ENCODE measurements around the gene PCGF1. TPM values are rescaled to one million over a fixed set of nuclear protein-coding genes. Genes with fewer than 3 reads are reported as not detected.

The PCGF1 gene
- total RNA-seq, 2 donors from 2014 or later: 13.6 to 14.7 TPM

DNA sequence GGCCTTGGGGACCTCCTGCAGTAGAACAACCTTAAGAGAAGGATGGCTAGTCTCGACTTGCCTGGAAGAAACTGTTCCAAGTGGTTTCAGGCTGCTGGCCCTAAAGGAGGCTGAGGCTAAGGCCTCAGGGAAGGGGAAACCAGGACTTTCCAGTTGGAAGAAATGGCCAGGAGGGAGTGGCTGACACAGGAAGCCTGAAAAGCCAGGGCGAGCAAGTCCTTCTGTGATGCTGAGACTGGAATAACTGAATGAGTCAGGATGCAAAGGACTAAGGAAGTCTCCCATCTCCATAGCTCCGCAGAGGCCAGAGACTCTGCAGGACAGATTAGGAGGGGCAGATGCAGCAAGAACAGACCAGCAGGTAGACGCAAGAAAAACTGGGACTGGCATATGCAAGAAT is 29.6 kb upstream of the PCGF1 start:
- no peak for DNase-seq (ENCODE audit: low spot score)
- TF ChIP-seq POLR2AphosphoS5 (IDR thresholded peaks at IDR 0.05) (no peak), POLR2A (IDR thresholded peaks at IDR 0.05) (no peak)
- TF ChIP-seq, protein P1, sequence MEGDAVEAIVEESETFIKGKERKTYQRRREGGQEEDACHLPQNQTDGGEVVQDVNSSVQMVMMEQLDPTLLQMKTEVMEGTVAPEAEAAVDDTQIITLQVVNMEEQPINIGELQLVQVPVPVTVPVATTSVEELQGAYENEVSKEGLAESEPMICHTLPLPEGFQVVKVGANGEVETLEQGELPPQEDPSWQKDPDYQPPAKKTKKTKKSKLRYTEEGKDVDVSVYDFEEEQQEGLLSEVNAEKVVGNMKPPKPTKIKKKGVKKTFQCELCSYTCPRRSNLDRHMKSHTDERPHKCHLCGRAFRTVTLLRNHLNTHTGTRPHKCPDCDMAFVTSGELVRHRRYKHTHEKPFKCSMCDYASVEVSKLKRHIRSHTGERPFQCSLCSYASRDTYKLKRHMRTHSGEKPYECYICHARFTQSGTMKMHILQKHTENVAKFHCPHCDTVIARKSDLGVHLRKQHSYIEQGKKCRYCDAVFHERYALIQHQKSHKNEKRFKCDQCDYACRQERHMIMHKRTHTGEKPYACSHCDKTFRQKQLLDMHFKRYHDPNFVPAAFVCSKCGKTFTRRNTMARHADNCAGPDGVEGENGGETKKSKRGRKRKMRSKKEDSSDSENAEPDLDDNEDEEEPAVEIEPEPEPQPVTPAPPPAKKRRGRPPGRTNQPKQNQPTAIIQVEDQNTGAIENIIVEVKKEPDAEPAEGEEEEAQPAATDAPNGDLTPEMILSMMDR (IDR thresholded peaks at IDR 0.05): no peak
- Histone ChIP-seq H3K4me1 (replicated peaks) (no peaks in the 10 kb centered on the region), H3K27ac (no peak overlapping the region), H3K9me3 (no peaks in the 10 kb centered on the region), H3K36me3 (no peaks in the 10 kb centered on the region), H3K4me3 (no peak overlapping the region), H3K27me3 (replicated peaks; ENCODE audit: insufficient read depth) (no peaks in the 10 kb centered on the region)
- intact Hi-C loops (cut with DNase I): no loop called here
- 58% methylated on average over 4 of the region's 4 CpGs for WGBS

DNA sequence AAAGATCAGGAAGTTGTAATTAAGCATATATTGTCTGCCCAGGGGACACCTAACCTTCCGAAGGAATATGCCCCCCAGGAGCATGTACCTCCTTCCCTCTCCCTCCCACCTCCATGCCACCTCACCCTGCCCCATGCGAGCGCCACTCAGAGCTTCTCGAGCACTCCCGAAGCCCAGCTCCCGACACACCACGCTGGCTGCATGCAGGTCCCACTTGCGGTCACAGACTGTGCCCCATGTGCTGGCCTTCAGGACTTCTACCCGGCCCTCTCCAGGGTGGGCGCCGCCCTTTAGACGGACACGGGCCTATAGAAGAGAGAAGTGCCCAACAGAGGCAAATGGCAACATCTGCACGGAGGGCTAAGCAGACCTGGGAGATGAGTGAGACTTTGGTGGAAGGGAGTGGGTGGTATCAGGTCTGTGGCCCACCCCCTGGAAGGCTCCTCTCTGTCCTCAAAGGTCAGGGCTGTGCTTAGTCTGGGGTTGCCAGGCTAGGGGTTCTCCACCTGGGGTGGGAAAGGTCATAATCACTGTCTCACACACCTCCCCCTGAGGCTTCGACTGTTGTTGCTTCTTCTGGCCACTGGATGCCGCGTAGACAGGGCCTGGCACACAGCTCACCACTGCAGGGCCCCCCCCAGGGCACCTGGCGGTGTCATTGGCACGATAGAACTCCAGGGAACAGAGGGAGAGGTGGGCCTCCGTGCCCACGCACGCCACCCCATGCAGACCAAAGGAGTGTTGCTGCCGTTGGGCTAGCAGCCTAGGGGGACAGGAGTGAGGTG is 28.9 kb upstream of the PCGF1 start:
- no peaks in the 10 kb centered on the region for H3K9me3 ChIP-seq
- H3K36me3 ChIP-seq: no peaks in the 10 kb centered on the region
- TF ChIP-seq, protein P1 (IDR thresholded peaks at IDR 0.05): no peak
- WGBS: 84% methylated on average over 21 of the region's 23 CpGs
- intact Hi-C loops (cut with DNase I): no loop called here
- H3K4me1 ChIP-seq (replicated peaks): no peaks in the 10 kb centered on the region
- DNase-seq (ENCODE audit: low spot score): no peak
- H3K27ac ChIP-seq: no peak overlapping the region
- H3K27me3 ChIP-seq (replicated peaks; ENCODE audit: insufficient read depth): no peaks in the 10 kb centered on the region
- H3K4me3 ChIP-seq: no peak overlapping the region

DNA sequence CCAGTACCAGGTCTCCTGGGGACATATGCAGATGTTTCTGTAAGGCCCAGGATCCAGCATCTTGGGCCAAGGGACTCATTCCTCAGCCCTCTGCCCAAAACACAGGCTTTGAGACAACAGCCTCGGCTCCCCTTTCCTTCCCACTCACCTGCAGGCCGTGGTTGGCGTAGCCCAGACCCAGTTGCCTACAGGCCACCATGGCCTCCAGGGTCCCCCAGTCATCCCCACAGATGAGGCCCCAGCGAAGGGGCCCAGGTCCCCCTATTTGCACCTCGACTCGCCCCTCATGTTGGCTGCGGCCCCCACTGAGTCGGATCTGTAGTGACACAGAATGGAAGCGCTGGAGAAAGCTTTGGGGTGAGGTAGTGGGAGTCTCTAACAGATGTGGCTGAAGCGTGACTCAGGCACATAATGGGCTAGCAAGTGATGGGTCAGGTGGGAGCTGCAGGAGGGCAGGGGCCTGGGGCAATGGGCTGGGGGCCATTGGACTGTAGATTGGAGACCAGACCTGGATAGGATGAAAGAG is 28.0 kb upstream of the PCGF1 start:
- Histone ChIP-seq H3K9me3 (no peaks in the 10 kb centered on the region), H3K4me1 (replicated peaks) (no peaks in the 10 kb centered on the region), H3K27me3 (replicated peaks; ENCODE audit: insufficient read depth) (no peaks in the 10 kb centered on the region), H3K27ac (no peak overlapping the region), H3K4me3 (no peak overlapping the region), H3K36me3 (no peaks in the 10 kb centered on the region)
- DNase-seq (ENCODE audit: low spot score): no peak
- TF ChIP-seq, protein P1 (IDR thresholded peaks at IDR 0.05): no peak
- TF ChIP-seq POLR2A (IDR thresholded peaks at IDR 0.05) (no peak), POLR2AphosphoS5 (IDR thresholded peaks at IDR 0.05) (no peak)
- intact Hi-C loops (cut with DNase I): no loop called here
- 89% methylated on average over 10 of the region's 10 CpGs for WGBS

DNA sequence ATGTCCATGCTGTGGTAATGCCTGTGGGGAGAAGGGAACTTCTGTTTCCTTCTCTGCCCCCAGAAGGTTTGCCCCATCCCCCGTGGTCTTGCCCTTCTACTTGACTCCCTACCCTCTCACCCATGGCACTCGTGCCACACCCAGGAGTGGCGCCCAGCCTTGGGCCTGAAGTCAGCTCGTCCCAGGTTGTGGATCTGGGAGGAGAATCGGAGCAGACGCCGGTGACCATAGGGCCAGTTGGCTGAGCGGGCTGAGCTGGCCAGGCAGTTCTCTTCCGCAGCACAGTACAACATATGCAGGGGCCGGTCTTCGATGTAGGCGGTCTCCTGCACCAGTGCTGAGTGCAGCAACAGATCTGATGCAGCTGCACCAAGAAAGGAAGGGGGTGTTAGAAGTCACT is 26.9 kb upstream of the PCGF1 start:
- no peak overlapping the region for H3K4me3 ChIP-seq
- H3K4me1 ChIP-seq (replicated peaks): no peaks in the 10 kb centered on the region
- H3K9me3 ChIP-seq: no peaks in the 10 kb centered on the region
- intact Hi-C loops (cut with DNase I): no loop called here
- DNase-seq (ENCODE audit: low spot score): no peak
- no peaks in the 10 kb centered on the region for H3K36me3 ChIP-seq
- no peak overlapping the region for H3K27ac ChIP-seq
- H3K27me3 ChIP-seq (replicated peaks; ENCODE audit: insufficient read depth): no peaks in the 10 kb centered on the region
- WGBS: 77% methylated on average over 12 of the region's 12 CpGs
- TF ChIP-seq POLR2AphosphoS5 (IDR thresholded peaks at IDR 0.05): no peak
- TF ChIP-seq, protein P1 (IDR thresholded peaks at IDR 0.05): no peak
- no peak for TF ChIP-seq POLR2A (IDR thresholded peaks at IDR 0.05)

DNA sequence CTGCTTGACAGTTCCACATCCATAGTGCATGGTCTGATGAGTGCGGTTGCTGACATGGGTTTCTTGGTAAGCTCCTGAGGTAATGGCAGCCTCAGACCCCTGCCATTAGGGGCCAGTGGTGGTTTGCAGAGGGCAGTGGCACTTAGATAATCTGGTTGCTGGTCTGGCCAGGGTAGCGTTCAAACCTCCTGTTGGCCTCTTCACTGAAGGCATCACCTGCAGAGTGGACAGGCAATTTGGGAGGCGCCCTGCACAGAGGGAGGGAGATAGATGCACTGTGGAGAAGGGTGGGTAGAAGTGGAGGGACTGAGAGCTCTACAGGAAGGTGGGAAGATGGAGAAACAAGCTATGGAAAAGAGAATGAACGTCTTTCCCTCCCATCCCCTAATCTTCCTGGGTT is 26.0 kb upstream of the PCGF1 start:
- WGBS: 87% methylated on average over 4 of the region's 4 CpGs
- no peaks in the 10 kb centered on the region for H3K36me3 ChIP-seq

More for the DNA sequence above, 26.0 kb upstream of the PCGF1 start:
- H3K4me3 ChIP-seq: no peak overlapping the region
- intact Hi-C loops (cut with DNase I): no loop called here
- TF ChIP-seq, protein P1 (IDR thresholded peaks at IDR 0.05): no peak
- TF ChIP-seq POLR2AphosphoS5 (IDR thresholded peaks at IDR 0.05) (no peak), POLR2A (IDR thresholded peaks at IDR 0.05) (no peak)
- H3K27ac ChIP-seq: no peak overlapping the region
- H3K9me3 ChIP-seq: no peaks in the 10 kb centered on the region
- DNase-seq (ENCODE audit: low spot score): no peak
- H3K27me3 ChIP-seq (replicated peaks; ENCODE audit: insufficient read depth): no peaks in the 10 kb centered on the region
- peaks cover 5% of the 10 kb centered on the region for H3K4me1 ChIP-seq (replicated peaks)
